Measurements from ENCODE around the gene IFT81.

IFT81 gene

DNA sequence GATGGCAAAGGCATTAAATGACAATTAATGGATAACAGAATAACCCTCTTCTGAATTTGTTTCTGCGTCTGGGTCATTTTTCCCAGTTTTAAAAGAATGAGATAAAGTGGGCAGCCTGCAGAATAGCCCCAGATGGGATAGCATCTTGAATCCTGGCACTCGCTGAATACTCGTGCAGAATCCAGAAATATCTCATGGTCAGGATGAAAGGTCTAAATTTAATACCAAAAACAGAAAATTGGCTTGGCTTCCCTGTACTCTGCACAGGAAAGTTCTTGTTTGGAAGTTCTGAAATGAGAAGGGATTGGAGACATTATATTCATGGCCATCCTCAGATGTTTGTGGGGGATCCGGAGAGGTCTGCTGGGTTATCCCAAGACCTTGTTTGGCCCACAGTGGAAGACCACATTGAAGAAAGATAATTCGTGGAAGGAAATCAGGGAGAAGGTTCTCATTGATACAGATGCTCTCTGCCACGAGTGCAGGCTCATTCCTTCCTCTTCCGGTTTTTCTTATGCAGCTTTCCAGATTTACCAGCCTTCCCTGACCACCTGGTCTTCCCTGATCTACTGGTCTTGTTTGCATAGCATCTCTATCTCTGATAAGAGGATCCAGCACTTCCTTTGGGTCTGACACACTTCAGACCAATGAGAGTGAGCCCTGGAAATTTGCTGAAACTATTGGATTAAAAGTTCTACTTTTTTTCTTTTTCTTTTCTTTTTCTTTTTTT is 6.0 kb upstream of the IFT81 start:
- H3K4me3 Mint-ChIP-seq = no peak overlapping the region
- DNase-seq (ENCODE audit: low spot score in 2 of 2) (no peak), ATAC-seq (no peak)
- no peaks in the 10 kb centered on the region for H3K4me1 Mint-ChIP-seq
- H3K27ac Mint-ChIP-seq = no peak overlapping the region
- H3K36me3 Mint-ChIP-seq = no peaks in the 10 kb centered on the region
- no peaks in the 10 kb centered on the region for H3K9me3 Mint-ChIP-seq

DNA sequence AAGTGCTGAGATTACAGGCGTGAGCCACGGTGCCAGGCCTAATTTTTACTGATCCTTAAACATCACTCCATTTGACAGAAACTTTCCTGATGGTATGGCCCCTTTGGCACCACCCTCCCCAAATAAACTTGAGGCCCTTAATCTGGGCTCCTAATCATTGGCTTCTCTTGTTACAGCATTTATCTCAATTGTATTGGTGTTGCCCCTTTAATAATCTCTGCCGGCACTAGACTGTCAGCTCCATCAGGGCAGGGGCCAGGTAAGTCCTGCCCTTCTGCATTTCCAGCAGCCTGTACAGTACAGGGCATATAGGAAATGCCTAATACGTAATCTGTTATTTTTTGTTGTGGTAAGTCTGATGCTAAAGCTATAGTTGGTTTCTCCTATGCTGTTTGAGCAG is 1.2 kb upstream of the IFT81 start:
- H3K4me3 Mint-ChIP-seq = no peak overlapping the region
- ATAC-seq = no peak
- H3K36me3 Mint-ChIP-seq = no peaks in the 10 kb centered on the region
- no peaks in the 10 kb centered on the region for H3K4me1 Mint-ChIP-seq
- DNase-seq (ENCODE audit: low spot score in 2 of 2) = no peak
- no peaks in the 10 kb centered on the region for H3K9me3 Mint-ChIP-seq
- H3K27ac Mint-ChIP-seq = no peak overlapping the region

DNA sequence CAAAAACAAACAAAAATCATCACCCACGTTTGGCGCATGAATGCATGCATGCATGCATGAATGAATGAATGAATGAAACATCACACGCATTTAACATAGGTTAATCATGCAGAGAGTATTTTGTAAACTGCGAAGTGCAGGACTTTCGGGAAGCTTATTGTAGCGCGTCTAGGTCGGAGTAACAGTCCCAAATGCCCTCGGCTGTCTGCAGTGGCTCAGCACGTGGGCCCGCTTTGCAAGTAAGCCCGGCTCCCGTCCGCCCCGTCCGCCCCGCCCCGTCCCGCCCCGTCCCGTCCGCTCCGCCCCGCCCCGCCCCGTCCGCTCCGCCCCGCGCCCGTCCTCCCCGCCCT is 263 bp upstream of the IFT81 start:
- Mint-ChIP-seq H3K4me3 (peak overlapping the region; percentile 77), H3K27ac (peak overlapping the region; percentile 80), H3K9me3 (no peaks in the 10 kb centered on the region), H3K4me1 (no peaks in the 10 kb centered on the region), H3K36me3 (no peaks in the 10 kb centered on the region)
- DNase-seq (ENCODE audit: low spot score in 2 of 2) = no peak
- no peak for ATAC-seq

DNA sequence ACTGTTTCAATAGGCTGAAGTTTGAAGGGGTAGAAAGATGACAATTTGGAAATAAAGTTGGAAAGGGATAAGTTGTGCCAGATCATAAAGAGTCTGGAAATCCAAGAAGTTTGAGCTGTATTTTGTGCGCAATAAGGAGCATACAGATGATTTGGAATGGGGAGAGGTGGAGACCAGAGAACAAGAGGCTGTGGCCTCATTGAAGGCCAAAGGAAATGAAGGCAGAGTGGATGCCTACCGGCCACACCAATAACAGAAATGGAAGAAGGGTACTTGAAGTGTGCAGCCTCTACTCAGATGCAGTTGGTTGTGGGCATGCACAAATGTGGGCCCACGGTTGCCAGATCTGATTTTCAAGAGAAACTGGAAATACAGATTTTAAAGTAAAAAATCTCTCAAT is 2.4 kb downstream of the IFT81 start:
- H3K4me3 Mint-ChIP-seq = no peak overlapping the region
- DNase-seq (ENCODE audit: low spot score in 2 of 2) (no peak), ATAC-seq (no peak)
- no peaks in the 10 kb centered on the region for H3K4me1 Mint-ChIP-seq
- no peak overlapping the region for H3K27ac Mint-ChIP-seq
- no peaks in the 10 kb centered on the region for H3K36me3 Mint-ChIP-seq
- no peaks in the 10 kb centered on the region for H3K9me3 Mint-ChIP-seq

DNA sequence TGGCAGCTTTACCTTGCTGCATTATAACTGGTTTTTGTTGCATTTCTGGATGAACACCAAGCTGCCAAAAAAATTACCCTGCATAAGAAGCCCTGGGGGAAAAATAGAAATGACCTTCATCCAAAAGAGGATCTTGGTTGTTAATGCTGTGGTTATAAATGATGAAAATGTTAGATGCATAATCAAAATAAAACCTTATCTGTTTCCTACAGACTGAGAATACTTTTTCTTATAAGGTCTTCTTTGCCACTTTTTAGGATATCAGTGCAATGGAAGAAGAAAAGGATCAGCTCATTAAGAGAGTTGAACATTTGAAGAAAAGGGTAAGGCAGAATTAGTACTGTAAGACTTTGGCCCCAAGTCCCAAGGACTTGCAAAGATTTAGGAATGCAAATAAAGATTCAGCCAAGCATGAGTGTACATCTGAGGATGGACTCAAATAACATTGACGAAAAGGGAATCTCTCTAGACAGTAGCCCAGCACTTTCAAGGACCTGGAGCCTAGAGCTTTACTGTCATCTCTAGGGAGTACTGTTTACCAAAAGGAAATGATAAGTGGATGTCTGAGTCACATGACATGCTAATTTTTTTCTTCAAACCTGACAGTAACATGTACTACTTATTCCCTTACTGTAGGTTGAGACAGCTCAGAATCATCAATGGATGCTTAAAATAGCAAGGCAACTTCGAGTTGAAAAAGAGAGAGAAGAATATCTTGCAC is 10.7 kb downstream of the IFT81 start:
- no peaks in the 10 kb centered on the region for H3K9me3 Mint-ChIP-seq
- no peaks in the 10 kb centered on the region for H3K36me3 Mint-ChIP-seq
- DNase-seq (ENCODE audit: low spot score in 2 of 2) (no peak), ATAC-seq (no peak)
- no peak overlapping the region for H3K4me3 Mint-ChIP-seq
- peaks cover 5% of the 10 kb centered on the region for H3K4me1 Mint-ChIP-seq
- no peak overlapping the region for H3K27ac Mint-ChIP-seq

DNA sequence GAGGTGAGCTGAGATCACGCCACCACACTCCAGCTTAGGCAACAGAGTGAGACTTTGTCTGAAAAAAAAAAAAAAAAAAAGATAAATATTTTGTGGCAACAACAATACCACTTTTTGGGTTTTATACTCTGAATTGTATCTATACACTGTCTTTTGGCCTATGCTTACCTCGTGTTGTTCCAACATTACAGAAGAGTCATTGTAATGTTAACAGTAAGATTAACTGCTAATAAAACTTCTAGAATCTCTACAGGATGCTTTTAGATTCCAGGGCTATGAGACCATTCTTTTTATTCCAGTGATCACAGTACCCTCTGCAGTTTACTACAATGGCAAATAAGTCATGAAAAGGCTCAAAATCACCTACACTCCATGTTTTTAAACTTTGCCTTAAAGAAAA is 11.6 kb downstream of the IFT81 start:
- ATAC-seq = no peak
- H3K4me1 Mint-ChIP-seq = peaks cover 5% of the 10 kb centered on the region
- no peak for DNase-seq (ENCODE audit: low spot score in 2 of 2)
- no peaks in the 10 kb centered on the region for H3K36me3 Mint-ChIP-seq
- no peaks in the 10 kb centered on the region for H3K9me3 Mint-ChIP-seq
- H3K27ac Mint-ChIP-seq = no peak overlapping the region
- H3K4me3 Mint-ChIP-seq = no peak overlapping the region

DNA sequence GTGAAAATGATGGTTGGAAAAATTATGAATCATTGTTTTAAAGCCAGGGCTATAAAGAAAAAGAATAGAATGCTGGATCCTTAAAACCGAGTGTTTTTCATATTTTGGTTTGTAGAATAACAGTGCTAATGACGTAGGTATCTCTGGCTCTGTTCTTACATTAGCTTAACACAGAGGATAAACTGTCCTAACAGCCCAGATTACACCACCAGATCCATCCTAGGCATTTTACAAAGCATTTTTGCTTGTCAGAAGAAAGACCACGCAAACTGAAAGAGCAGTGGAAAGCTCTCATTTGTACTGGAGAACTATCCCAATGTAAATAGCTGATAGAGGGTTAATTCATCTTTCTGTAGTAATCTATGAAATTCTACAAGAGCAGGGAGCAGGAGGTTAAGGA is 13.6 kb downstream of the IFT81 start:
- Mint-ChIP-seq H3K27ac (no peak overlapping the region), H3K36me3 (no peaks in the 10 kb centered on the region), H3K4me1 (peaks cover 5% of the 10 kb centered on the region), H3K4me3 (no peak overlapping the region), H3K9me3 (no peaks in the 10 kb centered on the region)
- DNase-seq (ENCODE audit: low spot score in 2 of 2) = no peak
- ATAC-seq = no peak

DNA sequence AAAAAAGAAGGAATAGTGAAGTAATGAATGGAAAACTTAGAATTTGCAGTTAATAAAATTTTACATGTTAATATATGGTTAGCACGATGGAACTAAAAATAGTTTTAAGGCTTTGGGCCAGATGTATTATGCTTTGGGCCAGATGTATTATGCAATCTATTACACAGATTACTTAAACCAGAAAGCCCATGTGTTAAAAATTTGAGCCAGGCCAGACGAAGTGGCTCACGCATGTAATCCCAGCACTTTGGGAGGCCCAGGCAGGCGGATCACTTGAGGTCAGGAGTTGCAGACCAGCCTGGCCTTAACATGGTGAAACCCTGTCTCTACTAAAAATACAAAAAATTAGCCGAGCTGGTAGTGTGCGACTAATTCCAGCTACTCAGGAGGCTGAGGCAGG is 17.2 kb downstream of the IFT81 start:
- Mint-ChIP-seq H3K4me1 (no peaks in the 10 kb centered on the region), H3K9me3 (no peaks in the 10 kb centered on the region), H3K4me3 (no peak overlapping the region), H3K27ac (no peak overlapping the region), H3K36me3 (no peaks in the 10 kb centered on the region)
- DNase-seq (ENCODE audit: low spot score in 2 of 2) (no peak), ATAC-seq (no peak)

DNA sequence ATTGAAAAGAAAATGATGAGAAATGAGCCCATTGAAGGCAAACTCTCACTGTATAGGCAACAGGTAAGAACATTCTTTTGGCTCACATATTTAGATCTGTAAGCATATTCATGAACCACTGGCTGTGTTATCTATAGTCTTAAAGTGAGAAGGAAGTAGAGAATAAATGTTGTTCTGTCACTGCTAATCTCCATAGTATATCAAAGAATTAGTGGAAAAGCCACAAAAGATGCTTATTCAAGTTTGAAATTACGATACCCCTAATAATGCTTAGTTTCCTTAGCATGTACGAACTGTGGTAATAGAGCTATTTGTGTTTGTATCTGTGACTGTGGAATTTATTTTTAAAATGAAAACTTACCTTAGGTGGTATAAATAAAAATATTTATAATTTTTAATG is 22.8 kb downstream of the IFT81 start:
- DNase-seq (ENCODE audit: low spot score in 2 of 2) = no peak
- Mint-ChIP-seq H3K9me3 (no peaks in the 10 kb centered on the region), H3K27ac (no peak overlapping the region), H3K4me3 (no peak overlapping the region), H3K4me1 (peaks cover 9% of the 10 kb centered on the region), H3K36me3 (no peaks in the 10 kb centered on the region)
- ATAC-seq = no peak

DNA sequence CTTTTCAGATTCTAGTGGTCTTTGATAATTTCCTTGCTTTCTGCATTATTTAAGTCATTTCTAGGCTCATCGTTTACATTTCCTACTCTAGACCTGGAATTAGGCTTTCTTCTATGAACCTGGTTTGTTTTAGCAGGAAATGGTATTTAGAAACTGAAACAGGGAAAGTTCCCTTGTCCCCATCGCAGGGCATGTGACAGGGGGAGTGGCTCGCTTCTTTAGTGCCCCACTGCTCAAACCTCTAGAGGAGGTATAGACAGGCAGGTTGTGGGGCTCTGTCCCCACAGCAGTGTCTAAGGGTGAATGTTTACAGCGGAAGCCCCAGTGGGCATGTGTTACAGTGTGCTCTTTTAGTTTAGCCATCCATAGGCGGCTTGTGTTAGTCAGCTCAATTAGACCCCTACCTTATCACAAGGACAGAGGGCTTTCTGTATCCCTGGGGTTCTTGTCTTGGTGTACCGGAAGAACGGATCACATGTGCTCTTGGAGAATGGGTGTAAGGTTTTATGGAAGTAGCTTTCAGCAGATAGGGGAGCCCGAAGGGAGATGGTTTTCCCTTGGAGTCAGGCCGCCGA is 25.0 kb downstream of the IFT81 start:
- Mint-ChIP-seq H3K4me1 (peaks cover 9% of the 10 kb centered on the region), H3K9me3 (no peaks in the 10 kb centered on the region), H3K4me3 (no peak overlapping the region), H3K36me3 (no peaks in the 10 kb centered on the region), H3K27ac (no peak overlapping the region)
- ATAC-seq (no peak), DNase-seq (ENCODE audit: low spot score in 2 of 2) (no peak)

DNA sequence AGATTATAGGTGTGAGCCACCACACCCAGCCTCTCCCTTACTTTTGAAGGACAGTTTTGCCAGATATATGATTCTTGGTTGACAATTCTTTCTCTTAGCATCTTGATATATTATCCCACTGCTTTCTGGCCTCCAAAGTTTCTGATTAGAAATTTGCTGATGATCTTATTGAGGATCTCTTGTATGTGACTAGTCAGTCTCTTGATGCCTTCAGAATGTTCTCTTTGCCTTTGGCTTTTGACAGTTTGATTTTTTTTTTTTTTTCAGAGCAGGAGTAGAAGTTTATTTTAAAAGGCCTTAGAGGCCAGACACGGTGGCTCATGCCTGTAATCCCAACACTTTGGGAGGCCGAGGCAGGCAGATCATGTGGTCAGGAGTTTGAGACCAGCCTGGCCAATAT is 32.6 kb downstream of the IFT81 start:
- Mint-ChIP-seq H3K27ac (no peak overlapping the region), H3K9me3 (peaks cover 8% of the 10 kb centered on the region), H3K36me3 (no peaks in the 10 kb centered on the region), H3K4me3 (no peak overlapping the region), H3K4me1 (no peaks in the 10 kb centered on the region)
- ATAC-seq (no peak), DNase-seq (ENCODE audit: low spot score in 2 of 2) (no peak)

DNA sequence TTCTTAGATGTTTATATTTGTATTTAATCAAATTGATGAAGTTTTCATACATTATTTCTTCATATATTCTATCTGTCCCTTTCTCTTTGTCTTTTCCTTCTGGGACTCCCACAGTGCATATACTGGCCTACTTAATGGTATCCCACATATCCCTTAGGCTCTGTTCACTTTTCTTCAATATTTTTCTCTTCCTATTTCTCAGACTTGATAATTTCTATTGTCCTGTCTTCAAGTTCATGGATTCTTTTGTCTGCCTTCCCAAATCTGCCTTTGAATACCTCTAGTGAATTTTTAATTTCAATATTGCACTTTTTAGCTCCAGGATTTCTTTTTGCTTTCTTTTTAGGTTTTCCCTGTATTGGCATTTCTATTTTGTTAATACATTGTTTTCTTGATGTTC is 33.4 kb downstream of the IFT81 start:
- Mint-ChIP-seq H3K36me3 (no peaks in the 10 kb centered on the region), H3K9me3 (peaks cover 8% of the 10 kb centered on the region), H3K4me1 (no peaks in the 10 kb centered on the region), H3K27ac (no peak overlapping the region), H3K4me3 (no peak overlapping the region)
- DNase-seq (ENCODE audit: low spot score in 2 of 2) (no peak), ATAC-seq (no peak)

DNA sequence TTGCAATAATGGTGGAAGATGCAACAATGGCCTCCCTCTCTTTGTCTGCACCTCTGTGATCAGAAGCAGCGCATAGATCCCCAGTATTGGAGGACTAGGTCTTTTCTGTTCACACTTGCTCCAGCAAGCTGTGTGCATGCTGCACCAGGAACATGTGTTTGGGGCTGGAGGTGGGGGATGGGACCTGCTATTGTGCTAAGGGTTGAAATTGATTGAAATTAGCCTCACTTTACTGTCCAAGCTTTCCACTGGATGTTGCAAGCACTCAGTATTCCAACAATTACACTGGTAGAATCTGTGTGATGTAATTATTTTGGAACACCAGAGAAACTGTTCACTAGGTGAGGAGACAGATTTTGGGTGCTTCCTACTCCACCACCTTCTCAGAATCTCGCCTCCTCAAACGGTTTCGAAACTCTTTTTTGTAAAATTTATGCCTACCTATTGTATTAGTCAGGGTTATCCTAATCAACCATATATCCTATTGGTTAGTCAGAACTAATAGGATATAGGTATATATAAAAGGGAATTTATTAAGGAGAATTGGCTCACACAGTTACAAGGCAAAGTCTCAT is 35.6 kb downstream of the IFT81 start:
- DNase-seq (ENCODE audit: low spot score in 2 of 2) (no peak), ATAC-seq (no peak)
- Mint-ChIP-seq H3K36me3 (no peaks in the 10 kb centered on the region), H3K9me3 (peaks cover 8% of the 10 kb centered on the region), H3K27ac (no peak overlapping the region), H3K4me3 (no peak overlapping the region), H3K4me1 (no peaks in the 10 kb centered on the region)

DNA sequence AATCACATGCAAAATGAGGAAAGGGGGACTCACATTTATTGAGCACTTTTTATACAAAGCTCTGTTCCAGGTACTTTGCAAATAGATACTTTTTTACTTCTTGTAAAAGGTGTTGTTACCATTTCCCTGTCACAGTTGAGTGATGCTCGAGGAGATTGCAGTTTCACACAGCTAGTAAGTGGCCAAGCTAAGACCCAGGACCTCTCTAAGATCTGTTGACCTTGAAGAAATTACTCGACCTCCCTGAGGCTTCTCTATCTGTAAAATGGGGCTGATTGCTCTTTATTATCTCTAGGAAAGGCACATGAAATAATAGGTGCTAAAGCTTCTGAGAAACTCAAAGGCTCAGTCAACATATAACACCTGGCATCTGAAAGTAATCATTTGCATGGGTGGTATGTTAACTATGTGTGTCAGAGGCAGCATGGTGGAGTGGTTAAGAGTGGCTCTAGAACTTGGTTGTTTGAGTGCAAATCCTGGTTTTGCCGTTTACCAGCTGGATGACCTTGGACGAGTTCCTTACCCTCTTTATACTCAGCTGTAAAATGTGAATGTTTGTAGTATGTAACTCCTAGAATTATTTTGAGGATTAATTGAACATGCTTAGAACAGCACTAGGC is 41.5 kb downstream of the IFT81 start:
- no peak for ATAC-seq
- H3K27ac Mint-ChIP-seq = no peak overlapping the region
- no peaks in the 10 kb centered on the region for H3K9me3 Mint-ChIP-seq

DNA sequence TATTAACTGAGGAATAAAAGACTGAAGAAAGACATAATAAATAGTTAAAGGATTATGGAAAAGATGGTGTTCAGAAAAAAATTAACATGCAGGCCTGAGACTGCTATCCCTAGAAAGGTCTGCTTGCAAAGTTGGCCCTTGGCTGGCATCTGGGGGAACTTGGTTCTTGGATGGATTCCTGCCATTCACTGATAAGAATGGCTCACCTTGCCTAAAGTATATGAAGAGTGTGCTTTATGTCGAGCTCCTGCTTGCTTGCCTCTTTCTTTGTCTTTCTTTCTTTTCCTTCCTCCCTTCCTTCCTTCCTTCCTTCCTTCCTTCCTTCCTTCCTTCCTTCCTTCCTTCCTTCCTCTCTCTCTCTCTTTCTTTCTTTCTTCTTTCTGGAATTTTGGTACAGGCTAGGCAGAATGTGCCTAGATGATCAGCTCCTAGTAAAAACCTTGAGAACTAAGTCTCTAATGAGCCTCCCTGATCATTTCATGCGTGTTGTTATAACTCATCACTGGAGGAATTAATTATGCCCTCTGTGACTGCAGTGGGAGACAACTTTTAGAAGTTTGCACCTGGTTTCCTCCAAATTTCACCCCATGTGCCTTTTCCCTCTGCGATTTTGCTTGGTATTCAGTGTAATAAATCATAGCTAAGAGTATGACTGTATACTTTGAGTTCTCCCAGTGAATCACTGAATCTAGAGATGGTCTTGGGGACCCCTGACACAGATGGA is 44.7 kb downstream of the IFT81 start:
- Mint-ChIP-seq H3K36me3 (no peaks in the 10 kb centered on the region), H3K4me3 (no peak overlapping the region), H3K27ac (no peak overlapping the region), H3K9me3 (no peaks in the 10 kb centered on the region), H3K4me1 (no peaks in the 10 kb centered on the region)
- ATAC-seq (no peak), DNase-seq (ENCODE audit: low spot score in 2 of 2) (no peak)

More for the DNA sequence above, 41.5 kb downstream of the IFT81 start:
- Mint-ChIP-seq H3K4me1 (no peaks in the 10 kb centered on the region), H3K4me3 (no peak overlapping the region), H3K36me3 (no peaks in the 10 kb centered on the region)
- DNase-seq (ENCODE audit: low spot score in 2 of 2) = no peak
